ENCODE data around the gene SNRNP200. TPM values are rescaled to one million over a fixed set of nuclear protein-coding genes. Genes with fewer than 3 reads are reported as not detected.
"Not testable (repeated sequence)": the region's sequence is repeated elsewhere in the genome, so short reads cannot be mapped to it uniquely, and the experiment has no call there.

Gene SNRNP200
- total RNA-seq, 1 donor from 2014 or later = 136 TPM

DNA sequence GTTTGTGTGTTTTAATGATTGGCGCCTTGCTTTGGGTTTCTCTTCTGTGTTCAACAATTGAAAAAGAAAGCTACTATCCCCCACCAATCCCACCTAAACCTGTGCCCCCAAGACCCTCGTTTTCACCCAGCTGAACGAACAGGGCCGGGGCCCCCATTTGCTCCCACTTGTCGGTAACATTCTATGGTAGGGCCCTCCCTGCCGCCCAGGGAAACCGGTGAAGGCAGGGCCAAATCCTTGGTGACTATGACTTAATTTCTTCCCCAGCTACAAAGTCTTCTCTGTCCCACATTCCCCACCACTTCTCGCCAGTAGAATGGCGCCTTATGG, 598 bp upstream of the SNRNP200 start:
- peak overlapping the region; percentile 93 for H3K27ac Mint-ChIP-seq (ENCODE audit: unreplicated experiment)
- TF ChIP-seq, protein P1, sequence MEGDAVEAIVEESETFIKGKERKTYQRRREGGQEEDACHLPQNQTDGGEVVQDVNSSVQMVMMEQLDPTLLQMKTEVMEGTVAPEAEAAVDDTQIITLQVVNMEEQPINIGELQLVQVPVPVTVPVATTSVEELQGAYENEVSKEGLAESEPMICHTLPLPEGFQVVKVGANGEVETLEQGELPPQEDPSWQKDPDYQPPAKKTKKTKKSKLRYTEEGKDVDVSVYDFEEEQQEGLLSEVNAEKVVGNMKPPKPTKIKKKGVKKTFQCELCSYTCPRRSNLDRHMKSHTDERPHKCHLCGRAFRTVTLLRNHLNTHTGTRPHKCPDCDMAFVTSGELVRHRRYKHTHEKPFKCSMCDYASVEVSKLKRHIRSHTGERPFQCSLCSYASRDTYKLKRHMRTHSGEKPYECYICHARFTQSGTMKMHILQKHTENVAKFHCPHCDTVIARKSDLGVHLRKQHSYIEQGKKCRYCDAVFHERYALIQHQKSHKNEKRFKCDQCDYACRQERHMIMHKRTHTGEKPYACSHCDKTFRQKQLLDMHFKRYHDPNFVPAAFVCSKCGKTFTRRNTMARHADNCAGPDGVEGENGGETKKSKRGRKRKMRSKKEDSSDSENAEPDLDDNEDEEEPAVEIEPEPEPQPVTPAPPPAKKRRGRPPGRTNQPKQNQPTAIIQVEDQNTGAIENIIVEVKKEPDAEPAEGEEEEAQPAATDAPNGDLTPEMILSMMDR (IDR thresholded peaks at IDR 0.05; ENCODE audit: partially characterized antibody, unreplicated experiment) = no peak
- peaks cover 10% of the 10 kb centered on the region for H3K4me1 Mint-ChIP-seq (ENCODE audit: low read depth, unreplicated experiment)
- H3K36me3 Mint-ChIP-seq (ENCODE audit: unreplicated experiment) = no peaks in the 10 kb centered on the region
- H3K9me3 Mint-ChIP-seq (ENCODE audit: unreplicated experiment) = peaks cover 6% of the 10 kb centered on the region
- no peak for DNase-seq
- H3K27me3 Mint-ChIP-seq (ENCODE audit: unreplicated experiment) = no peaks in the 10 kb centered on the region
- H3K4me3 Mint-ChIP-seq (ENCODE audit: unreplicated experiment) = peak overlapping the region; percentile 99

DNA sequence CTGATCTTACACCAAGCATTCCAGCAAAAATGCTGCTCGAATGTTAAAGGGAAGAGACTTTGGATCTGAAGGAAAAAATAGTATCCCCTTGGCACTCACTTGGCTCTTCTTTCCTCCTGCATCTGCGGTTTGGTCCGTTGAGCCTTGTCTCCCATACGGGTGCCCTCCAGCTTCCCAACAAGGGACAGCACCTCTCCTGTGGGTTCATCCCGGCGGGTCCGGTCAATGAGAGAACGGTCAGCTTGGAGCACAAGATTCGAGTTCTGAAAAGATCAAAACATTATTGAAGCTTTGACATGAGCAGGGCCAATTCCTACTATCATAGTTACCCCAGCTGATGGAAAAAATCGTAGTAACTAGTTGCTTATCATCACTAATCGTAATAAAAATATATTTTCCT, 740 bp downstream of the SNRNP200 start:
- Mint-ChIP-seq H3K4me3 (ENCODE audit: unreplicated experiment) (peak overlapping the region; percentile 99), H3K9me3 (ENCODE audit: unreplicated experiment) (peaks cover 6% of the 10 kb centered on the region), H3K36me3 (ENCODE audit: unreplicated experiment) (no peaks in the 10 kb centered on the region), H3K4me1 (ENCODE audit: low read depth, unreplicated experiment) (peaks cover 10% of the 10 kb centered on the region), H3K27me3 (ENCODE audit: unreplicated experiment) (no peaks in the 10 kb centered on the region), H3K27ac (ENCODE audit: unreplicated experiment) (no peak overlapping the region)
- no peak for DNase-seq
- TF ChIP-seq, protein P1 (IDR thresholded peaks at IDR 0.05; ENCODE audit: partially characterized antibody, unreplicated experiment) = no peak

DNA sequence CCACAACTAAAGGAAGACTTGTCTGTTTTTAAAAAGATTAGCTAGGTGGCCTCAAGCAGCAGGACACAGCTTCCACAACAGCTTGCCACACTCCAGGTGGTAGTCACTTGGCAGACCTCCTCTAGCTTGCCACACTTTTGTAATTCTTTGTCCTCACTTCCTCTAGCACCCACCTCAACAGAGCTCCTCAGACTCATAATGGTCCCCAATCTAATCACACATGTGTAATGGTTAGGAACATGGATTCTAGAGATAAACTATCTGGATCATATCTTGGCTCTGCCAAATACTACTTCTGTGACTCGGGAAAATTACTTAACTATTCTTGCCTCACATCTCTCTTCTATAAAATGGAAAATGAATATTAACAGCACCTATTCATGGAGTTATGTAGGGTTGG, 3.5 kb downstream of the SNRNP200 start:
- no peaks in the 10 kb centered on the region for H3K36me3 Mint-ChIP-seq (ENCODE audit: unreplicated experiment)
- no peak for DNase-seq
- no peak overlapping the region for H3K4me3 Mint-ChIP-seq (ENCODE audit: unreplicated experiment)
- no peak overlapping the region for H3K27ac Mint-ChIP-seq (ENCODE audit: unreplicated experiment)
- H3K4me1 Mint-ChIP-seq (ENCODE audit: low read depth, unreplicated experiment) = peaks cover 10% of the 10 kb centered on the region
- TF ChIP-seq, protein P1 (IDR thresholded peaks at IDR 0.05; ENCODE audit: partially characterized antibody, unreplicated experiment) = no peak
- peaks cover 6% of the 10 kb centered on the region for H3K9me3 Mint-ChIP-seq (ENCODE audit: unreplicated experiment)
- no peaks in the 10 kb centered on the region for H3K27me3 Mint-ChIP-seq (ENCODE audit: unreplicated experiment)

DNA sequence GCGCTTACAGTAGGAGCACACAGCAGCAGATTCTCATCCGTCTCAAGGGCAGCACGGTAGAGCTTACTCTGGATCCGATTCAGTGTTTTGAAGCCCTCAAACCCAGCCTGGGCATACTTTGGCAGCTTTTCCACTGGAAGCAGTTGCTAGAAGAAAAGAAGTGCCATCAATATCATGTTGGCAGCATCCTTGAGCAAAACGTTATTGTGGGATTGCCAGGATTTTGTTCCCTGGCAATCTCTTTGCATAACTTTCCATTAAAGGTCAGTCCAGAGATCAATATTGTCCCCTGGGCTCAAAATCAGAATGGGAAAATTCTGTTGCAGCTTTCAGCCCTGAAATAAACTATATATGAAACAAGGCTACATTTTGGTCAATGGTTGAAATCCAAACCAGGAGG, 8.4 kb downstream of the SNRNP200 start:
- DNase-seq = no peak
- Mint-ChIP-seq H3K9me3 (ENCODE audit: unreplicated experiment) (no peaks in the 10 kb centered on the region), H3K36me3 (ENCODE audit: unreplicated experiment) (no peaks in the 10 kb centered on the region), H3K27ac (ENCODE audit: unreplicated experiment) (no peak overlapping the region), H3K4me1 (ENCODE audit: low read depth, unreplicated experiment) (no peaks in the 10 kb centered on the region), H3K27me3 (ENCODE audit: unreplicated experiment) (no peaks in the 10 kb centered on the region), H3K4me3 (ENCODE audit: unreplicated experiment) (no peak overlapping the region)
- TF ChIP-seq, protein P1 (IDR thresholded peaks at IDR 0.05; ENCODE audit: partially characterized antibody, unreplicated experiment) = no peak

DNA sequence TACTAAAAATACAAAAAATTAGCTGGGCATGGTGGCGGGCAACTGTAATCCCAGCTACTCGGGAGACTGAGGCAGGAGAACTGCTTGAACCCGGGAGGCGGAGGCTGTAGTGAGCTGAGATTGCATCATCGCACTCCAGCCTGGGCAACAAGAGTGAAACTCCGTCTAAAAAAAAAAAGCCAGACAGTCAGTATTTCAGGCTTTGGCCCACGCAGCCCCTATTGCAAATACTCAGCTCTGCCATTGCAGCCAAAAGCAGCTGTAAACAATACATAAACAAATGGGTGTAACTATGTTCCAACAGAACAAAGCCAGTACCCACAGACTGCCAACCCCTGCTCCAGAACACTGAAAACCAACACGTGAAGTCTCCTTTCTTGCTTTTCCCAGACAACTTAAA, 11.1 kb downstream of the SNRNP200 start:
- H3K4me3 Mint-ChIP-seq (ENCODE audit: unreplicated experiment); H3K36me3 Mint-ChIP-seq (ENCODE audit: unreplicated experiment): not testable (repeated sequence)

DNA sequence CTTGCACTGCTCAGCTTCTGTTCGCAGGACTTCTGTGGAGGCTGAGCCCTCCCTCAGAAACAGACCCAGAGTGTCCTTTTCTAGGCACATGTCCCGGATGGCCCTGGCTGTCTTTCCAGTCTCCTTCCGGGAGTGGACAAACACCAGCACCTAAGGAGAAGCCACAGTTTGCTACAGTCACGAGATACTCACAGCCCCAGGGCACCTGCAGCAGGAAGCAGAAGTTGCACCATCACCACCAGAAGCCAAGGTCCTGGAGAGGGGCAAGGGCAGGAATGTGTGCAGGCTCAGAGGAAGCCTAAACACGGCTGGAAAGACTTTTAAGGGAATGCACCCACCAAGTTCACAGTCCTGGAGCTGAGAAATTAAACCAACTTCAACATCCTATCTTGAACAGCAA, 13.6 kb downstream of the SNRNP200 start:
- Mint-ChIP-seq H3K4me1 (ENCODE audit: low read depth, unreplicated experiment) (no peaks in the 10 kb centered on the region), H3K27ac (ENCODE audit: unreplicated experiment) (no peak overlapping the region), H3K4me3 (ENCODE audit: unreplicated experiment) (no peak overlapping the region), H3K9me3 (ENCODE audit: unreplicated experiment) (no peaks in the 10 kb centered on the region), H3K27me3 (ENCODE audit: unreplicated experiment) (peaks cover 2% of the 10 kb centered on the region), H3K36me3 (ENCODE audit: unreplicated experiment) (peaks cover 7% of the 10 kb centered on the region)
- TF ChIP-seq, protein P1 (IDR thresholded peaks at IDR 0.05; ENCODE audit: partially characterized antibody, unreplicated experiment) = no peak
- no peak for DNase-seq

More for the DNA sequence above, 11.1 kb downstream of the SNRNP200 start:
- H3K9me3 Mint-ChIP-seq (ENCODE audit: unreplicated experiment); H3K4me1 Mint-ChIP-seq (ENCODE audit: low read depth, unreplicated experiment); H3K27me3 Mint-ChIP-seq (ENCODE audit: unreplicated experiment); DNase-seq; H3K27ac Mint-ChIP-seq (ENCODE audit: unreplicated experiment): not testable (repeated sequence)
